SK-N-SH treated with all-trans-retinoic acid at 6 μM for 48 hours (cell line): Measurements from ENCODE around the gene RAB33A.

Experiments
- PATZ1 ChIP-seq: fragments of 250-450 bp; sonication (Bioruptor Pico); IDR thresholded peaks from 2 replicates; pipeline ENCODE4 v1.8.0; 2020; ENCODE audit warnings: mild to moderate bottlenecking, moderate library complexity, borderline replicate concordance
- RARB ChIP-seq: fragments of 250-450 bp; sonication (Bioruptor Pico); IDR thresholded peaks from 2 replicates; pipeline ENCODE4 v1.8.0; 2021; ENCODE audit warnings: mild to moderate bottlenecking, moderate library complexity

- no peak for TF ChIP-seq PATZ1 (CRISPR knock-in tag)
- no peak for TF ChIP-seq RARB
Measured at GRCh38 chrX:130166503-130166777, 5.3 kb upstream of the RAB33A start.
